Right forelimb (tissue), 1 donor: ENCODE results near the gene ELP5.
A peak's percentile ranks its signal among the peaks of the same experiment; 100 is the strongest.

Source experiments
- DNase-seq: peaks from one replicate; pipeline ENCODE4 v3.0.0-alpha.2; 2018

Gene ELP5

DNA sequence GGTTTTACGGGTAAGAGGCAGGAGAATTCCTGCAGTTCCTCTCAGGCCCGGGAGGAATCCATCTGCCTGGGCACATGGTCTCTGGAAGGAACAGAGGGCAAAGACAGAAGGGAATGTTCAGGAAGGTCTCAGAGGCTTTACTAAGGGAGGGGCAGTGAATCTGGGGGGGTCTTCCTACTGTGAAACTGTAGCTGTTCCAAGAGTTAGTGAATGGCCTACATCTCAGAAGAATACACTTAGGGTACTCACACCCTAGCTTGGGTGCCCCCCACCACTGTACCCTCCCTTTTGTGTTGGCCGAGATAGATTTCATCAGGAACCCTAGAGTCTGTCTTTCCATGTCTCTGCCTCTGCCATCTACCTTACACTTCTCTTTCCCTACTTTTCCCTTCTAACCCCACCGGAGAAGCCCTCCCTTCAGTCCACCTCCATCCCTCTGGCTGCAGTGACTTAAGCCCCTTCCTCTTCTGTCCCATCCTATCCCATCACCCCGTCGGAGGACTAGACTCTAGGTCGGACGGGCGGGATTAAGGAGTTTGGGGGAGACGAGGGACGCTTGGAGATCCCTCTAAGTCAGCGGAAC lies 32.7 kb upstream of the ELP5 start:
- DNase-seq = no peak

DNA sequence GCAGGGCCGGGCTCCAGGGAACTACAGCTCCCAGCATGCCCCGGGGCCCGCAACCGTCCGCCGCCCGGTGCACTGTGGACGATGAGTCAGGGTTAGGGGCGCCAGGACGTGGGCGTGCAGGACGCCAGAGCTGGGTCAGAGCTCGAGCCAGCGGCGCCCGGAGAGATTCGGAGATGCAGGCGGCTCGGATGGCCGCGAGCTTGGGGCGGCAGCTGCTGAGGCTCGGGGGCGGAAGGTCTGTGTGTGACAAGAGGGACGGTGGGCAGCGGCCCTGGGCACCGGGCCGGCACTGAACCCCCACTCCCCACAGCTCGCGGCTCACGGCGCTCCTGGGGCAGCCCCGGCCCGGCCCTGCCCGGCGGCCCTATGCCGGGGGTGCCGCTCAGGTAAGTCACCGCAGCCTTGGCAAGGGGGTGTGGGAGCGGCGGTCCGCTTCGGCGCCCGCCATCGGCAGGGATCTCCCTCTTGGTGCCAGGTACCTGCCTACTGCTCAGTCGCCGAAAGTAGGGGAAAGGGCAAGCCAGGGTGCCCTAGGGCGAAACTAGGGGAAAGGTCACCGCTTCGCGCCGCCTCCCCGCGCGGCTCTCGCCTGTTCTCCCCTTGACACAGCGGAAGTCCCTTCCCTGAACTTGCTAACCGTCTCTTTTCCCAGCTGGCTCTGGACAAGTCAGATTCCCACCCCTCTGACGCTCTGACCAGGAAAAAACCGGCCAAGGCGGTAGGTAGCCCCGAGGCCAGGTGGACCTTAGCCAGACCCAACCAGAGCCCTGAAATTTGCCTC lies 32.0 kb upstream of the ELP5 start, which contains the start of the genes ACADVL and DLG4:
Gene ACADVL (plus strand): TSS at position 127 of the 781 bp plus-strand sequence. CDS start 47 bp downstream, at position 174.
Gene DLG4 (minus strand): TSS at position 25 of the 781 bp plus-strand sequence.
- peak; percentile 93 for DNase-seq

DNA sequence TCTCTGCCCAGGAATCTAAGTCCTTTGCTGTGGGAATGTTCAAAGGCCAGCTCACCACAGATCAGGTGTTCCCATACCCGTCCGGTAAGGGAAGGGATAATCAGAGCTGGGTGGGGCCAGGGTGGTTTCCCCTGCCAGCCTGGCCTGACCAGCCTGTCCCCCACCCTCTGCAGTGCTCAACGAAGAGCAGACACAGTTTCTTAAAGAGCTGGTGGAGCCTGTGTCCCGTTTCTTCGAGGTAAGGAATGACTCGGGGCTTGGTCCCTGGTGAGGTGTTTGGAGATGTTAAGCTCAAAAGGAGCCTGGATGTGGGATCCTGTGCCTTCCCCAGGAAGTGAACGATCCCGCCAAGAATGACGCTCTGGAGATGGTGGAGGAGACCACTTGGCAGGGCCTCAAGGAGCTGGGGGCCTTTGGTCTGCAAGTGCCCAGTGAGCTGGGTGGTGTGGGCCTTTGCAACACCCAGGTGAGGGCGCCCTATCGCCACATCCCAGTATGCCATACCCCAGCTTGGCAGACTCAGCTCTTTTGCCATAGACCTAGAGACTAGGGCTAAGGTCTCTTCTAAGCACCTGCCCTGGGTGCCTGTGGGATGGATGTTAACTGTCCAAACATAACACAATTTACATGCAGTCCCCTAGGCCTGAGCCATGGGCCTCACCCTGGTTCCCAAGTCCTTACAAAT lies 31.3 kb upstream of the ELP5 start:
- peak; percentile 65 for DNase-seq

DNA sequence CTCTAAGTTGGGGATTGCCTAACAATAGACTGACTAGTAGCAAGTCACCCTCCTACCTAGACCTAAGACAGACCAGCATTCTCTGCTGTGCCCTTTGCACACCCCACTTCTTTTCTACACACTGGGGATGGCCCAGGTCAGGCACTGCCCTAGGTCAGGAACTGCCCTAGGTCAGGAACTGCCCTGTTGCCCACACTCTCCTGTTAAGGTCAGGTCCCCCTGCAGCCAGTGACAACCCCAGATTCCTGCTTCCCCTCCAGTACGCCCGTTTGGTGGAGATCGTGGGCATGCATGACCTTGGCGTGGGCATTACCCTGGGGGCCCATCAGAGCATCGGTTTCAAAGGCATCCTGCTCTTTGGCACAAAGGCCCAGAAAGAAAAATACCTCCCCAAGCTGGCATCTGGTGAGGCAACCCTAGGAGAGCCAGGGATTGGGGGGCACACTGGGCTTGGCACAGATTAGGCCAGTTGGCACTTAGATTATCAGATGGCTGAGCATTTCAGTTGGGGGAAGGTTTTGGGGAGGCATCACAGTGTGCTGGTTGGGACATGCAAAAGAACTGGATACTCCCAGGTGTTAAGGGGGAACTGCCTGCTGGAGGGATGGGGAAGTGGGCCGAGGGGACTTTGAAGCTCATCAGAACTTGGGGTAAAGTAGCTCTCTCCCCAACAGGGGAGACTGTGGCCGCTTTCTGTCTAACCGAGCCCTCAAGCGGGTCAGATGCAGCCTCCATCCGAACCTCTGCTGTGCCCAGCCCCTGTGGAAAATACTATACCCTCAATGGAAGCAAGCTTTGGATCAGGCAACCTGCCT lies 30.5 kb upstream of the ELP5 start:
- no peak for DNase-seq

DNA sequence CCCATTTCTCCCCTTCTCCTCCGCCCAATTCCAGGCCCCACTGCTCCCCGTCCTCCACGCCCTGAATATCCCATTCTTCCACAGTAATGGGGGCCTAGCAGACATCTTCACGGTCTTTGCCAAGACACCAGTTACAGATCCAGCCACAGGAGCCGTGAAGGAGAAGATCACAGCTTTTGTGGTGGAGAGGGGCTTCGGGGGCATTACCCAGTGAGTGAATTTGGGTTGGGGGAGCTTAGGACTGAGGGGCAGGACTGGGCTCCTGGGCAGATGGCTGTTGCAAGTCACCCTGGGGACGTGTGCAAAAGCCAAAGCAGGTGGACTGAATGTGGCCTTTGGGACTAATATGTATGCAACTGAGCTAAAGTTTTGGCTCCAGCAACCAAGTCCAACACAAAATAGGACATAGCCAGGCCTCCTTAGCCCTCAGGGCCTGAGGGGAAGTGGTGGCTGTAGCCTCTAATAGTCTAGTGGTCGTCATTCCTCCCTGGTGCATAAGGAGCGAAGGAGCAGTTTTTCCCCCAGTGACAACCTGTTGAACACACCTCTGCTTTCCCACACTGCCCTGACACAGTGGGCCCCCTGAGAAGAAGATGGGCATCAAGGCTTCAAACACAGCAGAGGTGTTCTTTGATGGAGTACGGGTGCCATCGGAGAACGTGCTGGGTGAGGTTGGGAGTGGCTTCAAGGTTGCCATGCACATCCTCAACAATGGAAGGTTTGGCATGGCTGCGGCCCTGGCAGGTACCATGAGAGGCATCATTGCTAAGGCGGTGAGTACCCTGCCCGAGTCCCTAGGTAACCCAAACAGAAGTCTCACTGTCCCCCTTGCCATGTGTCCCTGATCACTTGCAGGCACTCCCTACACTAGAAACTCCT lies 29.7 kb upstream of the ELP5 start:
- no peak for DNase-seq

DNA sequence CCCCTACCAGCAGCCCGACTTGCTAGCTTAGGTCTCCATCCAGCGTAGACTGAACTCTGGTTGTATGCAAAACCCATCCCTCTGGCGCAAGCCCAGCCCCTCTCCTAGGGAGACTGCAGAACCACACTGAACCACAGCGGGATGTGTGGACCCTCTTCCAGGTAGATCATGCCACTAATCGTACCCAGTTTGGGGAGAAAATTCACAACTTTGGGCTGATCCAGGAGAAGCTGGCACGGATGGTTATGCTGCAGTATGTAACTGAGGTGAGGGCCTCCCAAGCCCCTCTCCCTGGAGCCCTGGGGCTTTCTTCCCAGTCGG lies 29.1 kb upstream of the ELP5 start:
- peak; percentile 47 for DNase-seq

DNA sequence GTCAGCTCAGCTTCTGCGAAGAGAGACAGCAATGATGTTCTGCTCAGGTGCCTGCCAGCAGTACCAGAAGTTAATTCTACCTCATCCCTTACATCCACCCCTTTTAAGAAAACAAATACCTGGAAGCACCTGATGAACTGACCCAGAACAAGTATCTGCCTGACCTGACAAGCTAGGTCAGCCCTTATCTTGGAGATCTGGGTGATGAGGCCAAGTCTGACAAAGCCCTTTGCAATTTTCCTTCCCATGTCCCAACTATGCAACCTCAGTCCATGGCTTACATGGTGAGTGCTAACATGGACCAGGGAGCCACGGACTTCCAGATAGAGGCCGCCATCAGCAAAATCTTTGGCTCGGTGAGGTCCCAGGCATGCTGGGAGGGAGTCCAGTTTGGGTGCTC lies 28.6 kb upstream of the ELP5 start:
- DNase-seq = no peak

DNA sequence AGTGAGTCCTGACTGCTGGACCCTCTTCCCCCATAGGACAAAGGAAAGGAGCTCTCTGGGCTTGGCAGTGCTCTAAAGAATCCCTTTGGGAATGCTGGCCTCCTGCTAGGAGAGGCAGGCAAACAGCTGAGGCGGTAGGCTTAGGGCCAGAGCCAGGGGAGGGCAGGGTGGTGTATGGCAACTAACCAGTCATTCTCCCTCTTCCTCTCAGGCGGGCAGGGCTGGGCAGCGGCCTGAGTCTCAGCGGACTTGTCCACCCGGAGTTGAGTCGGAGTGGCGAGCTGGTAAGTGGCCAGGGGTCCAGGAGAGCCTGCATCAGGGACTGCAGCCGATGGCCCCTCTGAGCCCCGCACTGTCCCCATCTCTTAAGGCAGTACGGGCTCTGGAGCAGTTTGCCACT lies 27.9 kb upstream of the ELP5 start:
- DNase-seq = no peak

DNA sequence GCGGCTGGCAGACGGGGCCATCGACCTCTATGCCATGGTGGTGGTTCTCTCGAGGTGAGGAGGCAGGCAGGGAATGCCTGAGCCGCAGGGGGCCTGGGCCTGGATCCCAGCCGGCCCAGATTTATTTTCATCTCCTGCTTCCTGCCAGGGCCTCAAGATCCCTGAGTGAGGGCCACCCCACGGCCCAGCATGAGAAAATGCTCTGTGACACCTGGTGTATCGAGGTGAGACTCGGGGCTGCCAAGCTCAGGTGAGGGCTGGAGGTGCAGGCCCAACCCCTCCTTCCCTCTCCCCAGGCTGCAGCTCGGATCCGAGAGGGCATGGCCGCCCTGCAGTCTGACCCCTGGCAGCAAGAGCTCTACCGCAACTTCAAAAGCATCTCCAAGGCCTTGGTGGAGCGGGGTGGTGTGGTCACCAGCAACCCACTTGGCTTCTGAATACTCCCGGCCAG lies 27.3 kb upstream of the ELP5 start:
- DNase-seq = no peak

DNA sequence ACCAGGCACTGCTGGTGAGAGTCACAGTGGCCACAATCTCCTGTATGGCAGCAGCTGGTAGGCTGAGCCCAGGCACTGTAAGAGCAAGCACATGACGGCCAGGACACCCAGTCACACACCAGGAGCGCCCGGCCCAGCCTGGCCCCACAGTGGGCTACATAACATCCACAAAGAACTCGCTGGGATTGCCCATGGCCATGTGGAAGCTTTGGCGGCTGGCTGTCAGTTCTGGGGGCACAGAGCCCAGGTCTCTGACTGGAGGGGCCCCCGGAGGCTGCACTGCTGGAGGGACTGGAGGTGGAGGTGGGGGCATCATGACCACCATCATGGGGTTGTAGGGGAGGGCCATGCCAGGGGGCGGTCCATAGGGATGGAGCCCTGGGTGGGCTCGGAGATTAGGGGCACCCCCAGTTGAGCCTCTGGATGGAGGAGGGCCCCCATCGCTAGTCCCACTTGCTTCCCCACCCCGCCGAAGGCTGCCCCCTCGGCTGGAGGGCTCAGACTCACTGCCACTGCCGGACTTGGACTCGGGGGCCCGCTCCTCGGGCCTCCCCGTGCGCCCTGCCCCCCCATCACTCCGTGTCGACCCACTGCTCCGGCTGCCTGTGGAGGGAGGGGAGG lies 26.2 kb upstream of the ELP5 start:
- DNase-seq = no peak

DNA sequence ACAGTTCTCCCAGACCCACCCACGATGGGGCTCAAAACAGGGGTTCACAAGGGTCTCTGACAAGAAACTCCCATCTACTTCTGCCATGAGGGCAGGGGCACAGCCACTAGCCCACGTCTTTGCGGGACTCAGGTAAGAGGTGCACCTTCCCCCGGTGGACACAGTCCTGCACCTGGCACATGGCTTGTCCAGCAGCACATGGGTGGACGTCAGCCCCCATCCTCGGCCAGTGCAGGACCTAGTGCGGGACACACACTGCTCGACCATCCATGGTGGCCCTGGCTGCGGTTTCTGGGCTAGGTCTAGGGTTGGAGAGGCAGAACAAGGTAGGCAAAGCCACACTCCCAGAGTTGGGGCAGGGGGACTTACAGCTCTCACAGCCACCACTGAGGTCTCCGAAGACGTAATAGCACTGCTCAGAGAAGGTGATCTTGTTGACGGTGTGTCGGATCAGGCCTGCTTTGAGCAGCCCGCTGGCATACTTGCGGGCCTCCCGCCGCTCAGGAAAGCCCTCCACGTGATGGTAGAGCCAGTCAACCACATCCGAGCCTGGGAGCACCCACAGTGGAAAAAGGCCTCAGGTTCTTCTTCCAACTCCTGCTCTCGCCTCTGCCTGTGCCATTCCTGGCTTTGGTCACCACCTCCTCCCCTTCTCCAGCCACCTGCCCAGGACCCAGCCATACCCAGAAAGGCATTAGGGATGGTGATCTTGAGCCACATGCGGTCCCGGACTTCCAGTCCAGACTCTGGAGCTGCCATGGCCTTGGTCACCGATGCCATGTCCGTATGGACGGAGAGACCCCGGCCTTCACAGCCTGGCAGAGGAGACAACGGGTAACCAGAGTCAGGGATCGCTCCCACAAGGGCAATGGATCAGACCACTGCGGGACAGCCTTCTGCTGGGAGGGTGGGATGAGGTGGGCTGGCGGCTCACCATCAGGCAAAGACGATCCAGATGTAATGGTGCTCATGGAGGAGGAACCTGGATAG lies 25.0 kb upstream of the ELP5 start:
- no peak for DNase-seq

DNA sequence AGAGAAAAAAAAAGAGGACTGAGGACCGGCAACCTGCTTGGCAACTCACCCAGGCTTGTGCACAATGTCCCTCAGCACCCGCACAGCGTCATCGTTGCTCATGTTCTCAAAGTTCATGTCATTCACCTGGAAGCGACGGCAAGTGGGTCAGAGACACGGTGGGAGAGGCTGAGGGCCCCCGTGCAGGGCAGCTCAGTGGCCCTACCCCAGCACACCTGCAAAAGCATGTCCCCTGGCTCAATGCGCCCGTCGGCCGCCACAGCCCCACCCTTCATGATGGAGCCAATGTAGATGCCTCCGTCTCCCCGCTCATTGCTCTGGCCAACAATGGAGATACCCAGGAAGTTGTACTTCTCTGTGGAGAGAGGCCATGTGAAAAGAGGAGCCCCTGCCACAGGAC lies 23.1 kb upstream of the ELP5 start:
- no peak for DNase-seq

DNA sequence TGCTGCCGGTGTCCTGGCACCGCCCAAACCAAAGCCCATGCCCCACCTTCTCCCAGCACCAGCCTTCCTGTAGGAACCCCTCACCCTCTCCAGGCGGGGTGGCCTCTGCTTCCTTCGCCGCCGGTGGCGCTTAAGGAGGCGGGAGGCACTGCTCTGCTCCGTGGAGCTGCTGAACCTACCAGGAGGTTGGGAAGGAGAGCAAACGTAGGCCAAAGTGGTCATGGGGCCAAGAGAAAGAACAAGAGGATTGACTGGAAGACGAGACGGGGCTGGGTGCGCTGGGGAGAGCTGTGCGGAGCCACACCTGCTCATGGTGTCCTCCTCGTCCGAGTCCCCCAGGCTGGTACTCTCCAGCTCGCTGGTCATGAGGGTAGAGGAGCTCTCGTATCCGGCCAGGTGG lies 22.5 kb upstream of the ELP5 start:
- no peak for DNase-seq

DNA sequence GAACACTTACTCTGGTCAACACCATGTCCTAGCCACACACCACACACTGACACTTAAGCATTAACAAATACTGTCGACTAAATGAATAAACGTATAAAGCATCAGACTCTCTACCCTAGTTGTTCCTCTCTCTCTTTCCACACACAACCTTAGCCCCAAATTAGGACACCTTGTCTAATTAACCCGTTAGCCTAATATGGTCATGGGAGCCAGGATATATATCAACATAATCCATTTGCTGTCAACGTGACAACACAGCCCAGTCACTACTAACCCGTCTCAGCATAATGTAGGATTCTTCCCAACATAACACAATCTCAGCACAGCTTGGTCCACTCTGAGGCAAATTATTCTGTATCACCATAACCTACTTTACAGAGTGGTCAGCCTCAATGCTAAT lies 19.9 kb upstream of the ELP5 start:
- DNase-seq = no peak

DNA sequence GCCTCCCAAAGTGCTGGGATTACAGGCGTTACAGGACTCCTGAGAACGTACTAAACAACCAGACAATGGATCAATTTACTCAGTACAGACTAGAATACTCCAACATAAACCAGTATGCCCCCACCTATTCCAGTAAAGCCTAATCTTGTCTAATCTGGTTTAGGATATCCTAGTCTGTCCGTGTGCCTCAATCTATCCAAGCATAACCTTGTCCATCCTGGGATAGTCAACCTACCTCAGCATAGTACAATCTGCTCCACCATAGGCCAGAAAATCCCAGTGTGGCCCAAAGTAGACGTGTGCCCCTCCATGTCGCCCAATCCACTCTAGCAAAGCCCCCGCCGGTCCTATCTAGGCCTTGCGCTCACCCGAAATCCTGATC lies 18.3 kb upstream of the ELP5 start:
- DNase-seq = no peak

DNA sequence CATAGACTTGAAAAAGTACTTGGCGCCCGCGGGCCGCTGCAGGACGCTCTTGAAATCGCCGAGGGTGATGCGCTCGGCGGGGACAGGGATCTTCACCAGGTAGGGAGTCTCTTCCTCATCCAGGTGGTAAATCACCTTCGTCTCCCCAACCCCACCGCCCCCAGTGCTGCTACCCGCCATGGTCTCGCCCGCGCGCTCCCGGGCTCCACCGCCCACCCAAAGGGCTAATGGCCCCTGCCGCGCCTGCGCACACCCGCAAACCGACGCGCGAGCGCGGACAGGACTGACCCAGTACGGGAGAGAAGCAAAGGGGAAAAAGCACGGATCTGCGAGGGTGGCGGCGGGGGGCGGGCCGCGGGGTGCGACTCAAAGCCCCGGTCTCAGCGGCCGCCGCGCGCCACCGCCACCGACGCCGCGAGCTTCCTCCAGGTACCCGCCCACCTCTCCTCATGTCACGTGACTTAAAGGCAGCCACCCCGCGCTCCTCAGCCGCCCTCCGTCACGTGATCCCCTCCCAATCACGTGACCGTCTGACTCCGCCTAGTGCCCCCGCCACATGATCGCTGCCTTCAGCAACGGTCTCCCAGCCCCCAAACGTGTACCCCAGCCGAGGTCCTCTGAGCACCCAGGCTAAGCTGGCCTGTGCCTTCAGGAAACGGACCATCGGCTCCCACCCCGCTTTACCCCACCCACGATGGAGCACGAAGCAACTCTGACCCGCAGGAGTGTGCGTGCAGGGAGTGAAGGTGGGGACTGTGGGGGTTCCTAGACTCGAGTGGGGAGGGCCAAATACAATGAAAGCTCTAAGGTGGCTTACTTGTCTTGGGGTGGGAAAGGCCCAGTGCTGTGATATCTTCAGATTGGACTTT lies 17.7 kb upstream of the ELP5 start, which contains the start of gene DVL2:
Gene DVL2 (minus strand): TSS at position 435 of the 869 bp plus-strand sequence. CDS start 255 bp downstream, at position 180.
- peak; percentile 97 for DNase-seq

DNA sequence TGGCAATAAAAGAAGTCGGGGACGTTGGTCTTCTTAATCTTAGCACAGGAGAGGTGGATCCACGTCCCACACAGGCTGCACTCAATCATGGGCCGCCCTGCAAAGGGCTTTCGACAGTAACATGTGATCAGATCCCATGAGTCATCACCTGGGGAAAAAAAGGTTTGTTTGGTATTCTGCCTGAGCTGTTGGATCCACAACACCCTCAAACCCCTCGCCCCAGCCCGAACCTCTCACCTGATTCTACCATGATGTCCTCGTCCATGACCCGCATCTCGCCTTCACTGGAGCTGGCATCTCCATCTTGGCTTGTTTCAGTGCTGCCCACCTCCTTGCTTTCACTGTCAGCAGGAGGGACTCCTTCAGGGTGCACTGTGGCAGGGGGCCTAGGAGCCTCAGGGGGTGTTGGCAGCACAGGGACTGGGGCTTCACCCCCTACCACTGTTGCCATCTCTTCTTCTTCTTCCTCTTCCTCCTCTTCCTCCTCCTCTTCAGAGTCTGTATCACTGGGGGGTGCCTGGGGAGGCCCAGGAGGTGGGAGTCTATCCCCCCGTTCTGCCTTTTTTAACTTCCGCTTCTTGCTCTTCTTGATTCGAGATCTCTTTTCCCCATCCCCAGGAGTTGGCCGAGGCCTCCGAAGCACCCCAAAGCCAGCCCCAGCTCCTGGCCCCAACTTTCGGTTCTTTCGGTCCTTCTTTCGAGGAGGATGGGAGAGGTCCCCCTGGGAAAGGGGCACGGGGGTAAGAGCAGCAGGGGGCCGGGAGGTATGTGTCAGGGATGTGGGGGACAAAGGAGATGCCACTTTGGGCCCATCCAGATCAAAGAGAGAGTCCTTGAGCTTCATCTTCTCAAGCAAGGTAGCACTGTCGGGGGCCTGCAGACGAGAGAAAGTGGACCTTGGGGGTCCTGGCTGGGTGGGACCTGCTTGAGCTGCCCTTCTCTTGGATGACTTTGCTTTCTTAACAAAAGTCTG lies 16.0 kb upstream of the ELP5 start:
- DNase-seq = no peak

DNA sequence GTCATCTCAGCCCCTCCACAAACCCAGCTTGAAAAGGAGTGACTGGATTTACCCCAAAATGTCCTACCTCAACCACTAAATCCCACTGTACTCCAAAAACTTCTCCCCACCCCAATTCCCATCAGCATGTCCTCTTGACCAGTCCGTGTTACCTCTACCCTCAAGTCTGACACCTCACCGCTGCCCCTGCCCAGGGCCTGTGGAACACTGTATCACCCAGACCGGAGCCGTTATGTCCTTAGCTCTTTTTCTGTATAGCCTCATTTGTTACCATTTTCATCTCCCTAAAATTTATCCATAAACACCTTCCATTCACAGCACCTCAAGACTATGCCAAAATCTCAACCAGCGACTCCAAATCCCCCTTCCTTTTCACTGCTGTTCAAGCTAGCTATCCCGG lies 15.2 kb upstream of the ELP5 start:
- no peak for DNase-seq
